H1 (cell line): Measurements from ENCODE around the gene DSE. TPM values are rescaled to one million over a fixed set of nuclear protein-coding genes. Genes with fewer than 3 reads are reported as not detected.

Source experiments
- CTCF ChIA-PET: fragments of 300-600 bp; sonication (Branson Sonifier 250); formaldehyde crosslinking; loops from one replicate; lab custom pipeline; 2021; ENCODE audit not compliant: partially characterized antibody; lab: Charles Lee
- POLR2A ChIA-PET: fragments of 300-600 bp; sonication (Branson Sonifier 250); formaldehyde crosslinking; loops from one replicate; lab custom pipeline; 2021; ENCODE audit warnings: inconsistent platforms; ENCODE audit not compliant: partially characterized antibody; lab: Charles Lee
- DNase-seq, 2 experiments: peaks; one replicate each; pipeline versions ENCODE4 v3.0.0 to v3.0.0-alpha.2; 2010 to 2022; ENCODE audit warnings: low spot score in 2 of 2, low read depth in 1 of 2, mixed read lengths in 1 of 2
- FAIRE-seq: peaks from 2 replicates; lab custom pipeline; 2011; peaks lifted over from hg19 to GRCh38; lab: Jason Lieb, UNC
- H2AFZ ChIP-seq: 2 replicates; pipeline ENCODE4 v1.8.1; 2012; ENCODE audit warnings: low read length, inconsistent platforms
- H2AK5ac ChIP-seq: 2 replicates; pipeline ENCODE4 v1.6.1; 2013; ENCODE audit warnings: low read depth, low read length
- H2BK120ac ChIP-seq: replicated peaks from 2 replicates; pipeline ENCODE3; 2013; ENCODE audit warnings: low read depth, low read length, inconsistent platforms
- H2BK12ac ChIP-seq: 2 replicates; pipeline ENCODE4 v1.6.1; 2013; ENCODE audit warnings: low read depth, low read length
- H2BK15ac ChIP-seq: 2 replicates; pipeline ENCODE4 v1.6.1; 2013; ENCODE audit warnings: low read length
- H2BK20ac ChIP-seq: 2 replicates; pipeline ENCODE4 v1.6.1; 2013; ENCODE audit warnings: low read length
- H2BK5ac ChIP-seq: 2 replicates; pipeline ENCODE4 v1.6.1; 2013; ENCODE audit warnings: low read depth, low read length
- H3K14ac ChIP-seq: 2 replicates; pipeline ENCODE4 v1.6.1; 2013; ENCODE audit warnings: inconsistent platforms; ENCODE audit not compliant: insufficient read length
- H3K18ac ChIP-seq: 2 replicates; pipeline ENCODE4 v1.6.1; 2013; ENCODE audit warnings: low read length; ENCODE audit errors: extremely low read depth
- H3K23ac ChIP-seq: 2 replicates; pipeline ENCODE4 v1.6.1; 2013; ENCODE audit warnings: inconsistent platforms; ENCODE audit not compliant: insufficient read length
- H3K23me2 ChIP-seq: 2 replicates; pipeline ENCODE4 v1.6.1; 2013; ENCODE audit warnings: low read depth, low read length
- H3K27ac ChIP-seq: 2 replicates; pipeline ENCODE4 v1.6.1; 2011; ENCODE audit warnings: low read depth, low read length, inconsistent platforms
- H3K27me3 ChIP-seq, 4 experiments: replicated peaks in 1 of 4; 1 replicate in 1 of 4; 2 replicates in 3 of 4; pipeline versions ENCODE4 v1.6.1 to v1.8.1; 2011 to 2013; ENCODE audit warnings: low read length in 3 of 4, mild to moderate bottlenecking in 3 of 4, inconsistent platforms in 2 of 4, mixed read lengths in 2 of 4, moderate library complexity in 1 of 4; ENCODE audit not compliant: control insufficient read depth in 3 of 4, insufficient read depth in 3 of 4; ENCODE audit errors: extremely low read depth in 1 of 4
- H3K36me3 ChIP-seq, 4 experiments: 2 replicates each; pipeline versions ENCODE4 v1.6.1 to v1.8.1; 2011 to 2013; ENCODE audit warnings: mild to moderate bottlenecking in 4 of 4, low read length in 3 of 4, moderate library complexity in 2 of 4, control low read depth in 1 of 4, inconsistent platforms in 1 of 4; ENCODE audit not compliant: insufficient read depth in 4 of 4, control insufficient read depth in 2 of 4
- H3K4ac ChIP-seq: replicated peaks from 2 replicates; pipeline ENCODE3; 2013; ENCODE audit warnings: low read length, low read depth, mixed read lengths, inconsistent platforms; ENCODE audit not compliant: insufficient read length
- H3K4me1 ChIP-seq, 4 experiments: replicated peaks in 1 of 4; 1 replicate in 1 of 4; 2 replicates in 3 of 4; pipeline versions ENCODE4 v1.6.1 to v1.8.1; 2011 to 2013; ENCODE audit warnings: low read length in 3 of 4, inconsistent platforms in 2 of 4, mixed read lengths in 1 of 4; ENCODE audit not compliant: insufficient read depth in 4 of 4, control insufficient read depth in 3 of 4
- H3K4me2 ChIP-seq, 2 experiments: 2 replicates each; pipeline versions ENCODE4 v1.6.1 to v1.8.1; 2011 to 2013; ENCODE audit warnings: low read depth in 2 of 2, low read length in 2 of 2, control low read depth in 1 of 2, inconsistent platforms in 1 of 2, mild to moderate bottlenecking in 1 of 2; ENCODE audit not compliant: insufficient read depth in 1 of 2
- H3K4me3 ChIP-seq, 4 experiments: fragments of 200-600, 300-600 bp in 1 of 4; sonication (generic), shearing (Covaris generic), sonication (Bioruptor Twin) in 1 of 4; 2 replicates each; pipeline versions ENCODE4 v1.5.1 to v1.8.1; 2011 to 2016; ENCODE audit warnings: low read length in 4 of 4, low read depth in 3 of 4, control low read depth in 2 of 4, inconsistent platforms in 2 of 4, mild to moderate bottlenecking in 2 of 4, mixed read lengths in 1 of 4, moderate library complexity in 1 of 4; ENCODE audit not compliant: insufficient read depth in 2 of 4; ENCODE audit errors: extremely low read depth in 1 of 4
- H3K56ac ChIP-seq: replicated peaks from 2 replicates; pipeline ENCODE3; 2013; ENCODE audit warnings: low read depth, mild to moderate bottlenecking, mixed read lengths, low read length, inconsistent platforms; ENCODE audit not compliant: insufficient read length
- H3K79me1 ChIP-seq: 2 replicates; pipeline ENCODE4 v1.6.1; 2013; ENCODE audit warnings: low read depth, low read length, control low read depth
- H3K79me2 ChIP-seq, 2 experiments: 2 replicates each; pipeline versions ENCODE4 v1.6.1 to v1.8.1; 2012 to 2013; ENCODE audit warnings: low read length in 2 of 2, mild to moderate bottlenecking in 2 of 2, inconsistent platforms in 1 of 2; ENCODE audit not compliant: insufficient read depth in 2 of 2, control insufficient read depth in 1 of 2
- H3K9ac ChIP-seq, 4 experiments: replicated peaks in 1 of 4; 1 replicate in 1 of 4; 2 replicates in 3 of 4; pipeline versions ENCODE4 v1.6.1 to v1.8.1; 2011 to 2013; ENCODE audit warnings: low read depth in 3 of 4, low read length in 3 of 4, control low read depth in 2 of 4, mild to moderate bottlenecking in 2 of 4, moderate library complexity in 2 of 4, inconsistent platforms in 1 of 4; ENCODE audit errors: extremely low read depth in 1 of 4
- H3K9me3 ChIP-seq, 2 experiments: 2 replicates each; pipeline versions ENCODE4 v1.6.1 to v1.8.1; 2012 to 2013; ENCODE audit warnings: mild to moderate bottlenecking in 2 of 2, moderate library complexity in 2 of 2, control low read depth in 1 of 2, inconsistent platforms in 1 of 2, low read depth in 1 of 2, low read length in 1 of 2, mixed read lengths in 1 of 2; ENCODE audit not compliant: insufficient read depth in 2 of 2
- H4K20me1 ChIP-seq, 2 experiments: replicated peaks in 1 of 2; 2 replicates each; pipeline versions ENCODE3 to v1.8.1; 2011 to 2013; ENCODE audit warnings: inconsistent platforms in 2 of 2, low read length in 2 of 2, mild to moderate bottlenecking in 1 of 2; ENCODE audit not compliant: insufficient read depth in 2 of 2, control insufficient read depth in 1 of 2
- H4K5ac ChIP-seq: 2 replicates; pipeline ENCODE4 v1.6.1; 2013; ENCODE audit warnings: low read length, low read depth, mixed read lengths, inconsistent platforms; ENCODE audit not compliant: insufficient read length
- H4K8ac ChIP-seq: 2 replicates; pipeline ENCODE4 v1.8.0; 2013; ENCODE audit warnings: mild to moderate bottlenecking, moderate library complexity, low read length, inconsistent platforms; ENCODE audit not compliant: insufficient read depth; ENCODE audit errors: extremely low read depth
- H4K91ac ChIP-seq: replicated peaks from 2 replicates; pipeline ENCODE3; 2013; ENCODE audit warnings: low read length, mixed read lengths, inconsistent platforms; ENCODE audit not compliant: insufficient read length
- BRCA1 ChIP-seq: IDR thresholded peaks from 2 replicates; pipeline ENCODE4 v1.6.1; 2012; ENCODE audit warnings: low read depth, low read length, improper control_type of control experiment
- CBX5 ChIP-seq: fragments of 300-800, 300-1000 bp; sonication (generic); IDR thresholded peaks from 2 replicates; pipeline ENCODE4 v1.7.1; 2016; ENCODE audit warnings: antibody characterized with exemption, low read length, low read depth
- CBX8 ChIP-seq: fragments of 300-800, 300-1000 bp; sonication (generic); IDR thresholded peaks from 2 replicates; pipeline ENCODE4 v1.7.1; 2016; ENCODE audit warnings: low read depth, low read length, borderline replicate concordance
- CEBPB ChIP-seq: IDR thresholded peaks from 2 replicates; pipeline ENCODE4 v1.6.1; 2012; ENCODE audit warnings: low read depth, low read length
- CREB1 ChIP-seq: IDR thresholded peaks from 2 replicates; pipeline ENCODE4 v1.6.1; 2012; ENCODE audit warnings: inconsistent platforms
- CTCF ChIP-seq, 3 experiments: IDR thresholded peaks; 1 replicate in 2 of 3; 2 replicates in 1 of 3; pipeline versions ENCODE4 v1.5.1 to v1.6.1; 2011; ENCODE audit warnings: low read length in 3 of 3, mild to moderate bottlenecking in 3 of 3, inconsistent platforms in 2 of 3, low read depth in 1 of 3, moderate library complexity in 1 of 3; ENCODE audit not compliant: insufficient read depth in 1 of 3; ENCODE audit errors: control extremely low read depth in 1 of 3
- HDAC6 ChIP-seq: IDR thresholded peaks from one replicate; pipeline ENCODE4 v1.7.1; 2012; ENCODE audit warnings: low read depth, mild to moderate bottlenecking, inconsistent platforms, low read length, moderate library complexity
- JUN ChIP-seq: IDR thresholded peaks from 2 replicates; pipeline ENCODE4 v1.6.1; 2011; ENCODE audit warnings: low read depth, mild to moderate bottlenecking, improper control_type of control experiment, low read length
- SIRT6 ChIP-seq: IDR thresholded peaks from one replicate; pipeline ENCODE4 v1.7.1; 2012; ENCODE audit warnings: low read length, inconsistent platforms
- ZNF274 ChIP-seq: IDR thresholded peaks from 2 replicates; pipeline ENCODE4 v1.7.0; 2012; ENCODE audit warnings: low read length, borderline replicate concordance; ENCODE audit errors: extremely low read depth
- WGBS, 2 experiments: shearing (Covaris generic) in 1 of 2; methylation state at CpG; one replicate each; pipeline versions ENCODE4 v1.1.6 to v1.1.7; 2013 to 2015; ENCODE audit warnings: low lambda C conversion rate in 2 of 2, mixed read lengths in 2 of 2, inconsistent platforms in 1 of 2, low coverage in 1 of 2, missing lambda C conversion rate in 1 of 2; ENCODE audit not compliant: insufficient replicate concordance in 2 of 2, insufficient coverage in 1 of 2, insufficient read length in 1 of 2; ENCODE audit errors: extremely low coverage in 1 of 2, missing lambda C conversion rate in 1 of 2; 5-methylcytosine and 5-hydroxymethylcytosine counted together
- polyA plus RNA-seq, 7 experiments: library from polyadenylated mRNA; depleted of rRNA in 3 of 7; stranded (reverse) in 5 of 7; unstranded in 2 of 7; fragments of >200 nt in 5 of 7; fragments of 200-250 nt in 2 of 7; gene quantifications; 1 replicate in 5 of 7; 2 replicates in 1 of 7; 4 replicates in 1 of 7; pipeline versions ENCODE4 v1.2.1 to v1.2.3, GENCODE V29; 2011 to 2013; ENCODE audit warnings: missing spikeins in 2 of 7, mixed read lengths in 2 of 7
- total RNA-seq: library from RNA; stranded (reverse); fragmentation: NEBNext Ultra II Directional; extraction: Animal tissue kit (Norgen Biotek cat#: 25700); gene quantifications from 2 replicates; pipeline ENCODE4 v1.2.1, GENCODE V29; 2021
- TF ChIP-seq, protein P1 (sequence below): IDR thresholded peaks from 2 replicates; pipeline ENCODE4 v1.6.1; 2011; ENCODE audit warnings: low read length, improper control_type of control experiment

Gene DSE
- total and polyA plus RNA-seq, 2 of the 8 experiments (the other 6 are each of a cell fraction or from before 2014, with no cell fraction given): 32.5 to 94.4 TPM

- Histone ChIP-seq H3K36me3 (peaks cover 0 to 4% (median 0%) of the 10 kb centered on the region in 4 experiments; a peak in 2 of 8 replicates), H3K4me3 (no peak overlapping the region), H3K9ac (no peak overlapping the region), H3K23me2 (no peaks in the 10 kb centered on the region; the same call in 1 of the 2 replicates), H3K18ac (no peak overlapping the region), H3K27me3 (no peaks in the 10 kb centered on the region), H3K4me1 (no peaks in the 10 kb centered on the region; a peak in 1 of 7 replicates), H3K9me3 (no peaks in the 10 kb centered on the region), H3K4me2 (no peak overlapping the region), H2BK5ac (no peak overlapping the region), H3K56ac (no peak overlapping the region), H2BK12ac (no peak overlapping the region), H3K27ac (no peak overlapping the region), H3K79me1 (peaks cover 2% of the 10 kb centered on the region; the same call in 1 of the 2 replicates), H2BK15ac (no peak overlapping the region), H3K79me2 (peaks cover 3 to 85% of the 10 kb centered on the region in 2 experiments; a peak in 3 of 4 replicates), H4K20me1 (peaks cover 2 to 4% of the 10 kb centered on the region in 2 experiments), H2BK20ac (no peak overlapping the region), H2AK5ac (no peak overlapping the region), H4K91ac (no peak overlapping the region), H3K4ac (no peak overlapping the region), H4K5ac (no peak overlapping the region), H4K8ac (no peak overlapping the region), H3K14ac (no peak overlapping the region), H2BK120ac (no peak overlapping the region), H3K23ac (no peak overlapping the region), H2AFZ (no peak overlapping the region)
- CTCF ChIA-PET: interaction anchor here (1.1 to 1.5 kb wide), 3 partner anchors 18 to 107 kb away, joined by 3 read pairs; no protein-coding TSS in a partner anchor
- FAIRE-seq (no peak), DNase-seq (no peak)
- WGBS, 2 experiments: 80% methylated on average over 2 of the region's 2 CpGs; no CpG with 5 or more reads in 1 of the 2 experiments
- POLR2A ChIA-PET: interaction anchor here (1.2 to 1.3 kb wide), 2 partner anchors 14 to 69 kb away, joined by 3 to 4 read pairs; no protein-coding TSS in a partner anchor
- no peak for TF ChIP-seq ZNF274
- no peak for TF ChIP-seq CREB1
- TF ChIP-seq HDAC6: no peak
- no peak for TF ChIP-seq CEBPB
- no peak for TF ChIP-seq SIRT6
- no peak for TF ChIP-seq JUN
- no peak for TF ChIP-seq CBX8
- TF ChIP-seq CBX5: no peak
- TF ChIP-seq, protein P1, sequence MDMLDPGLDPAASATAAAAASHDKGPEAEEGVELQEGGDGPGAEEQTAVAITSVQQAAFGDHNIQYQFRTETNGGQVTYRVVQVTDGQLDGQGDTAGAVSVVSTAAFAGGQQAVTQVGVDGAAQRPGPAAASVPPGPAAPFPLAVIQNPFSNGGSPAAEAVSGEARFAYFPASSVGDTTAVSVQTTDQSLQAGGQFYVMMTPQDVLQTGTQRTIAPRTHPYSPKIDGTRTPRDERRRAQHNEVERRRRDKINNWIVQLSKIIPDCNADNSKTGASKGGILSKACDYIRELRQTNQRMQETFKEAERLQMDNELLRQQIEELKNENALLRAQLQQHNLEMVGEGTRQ: no peak
- TF ChIP-seq BRCA1: no peak
- no peak for TF ChIP-seq CTCF (IDR thresholded peaks at IDR 0.05; ENCODE audit: control extremely low read depth in 1 of 3, insufficient read depth in 1 of 3, low read depth in 1 of 3, low read length in 3 of 3)
Measured at GRCh38 chr6:116375262-116375661, 4.5 kb downstream of the DSE start.
